ENCODE results near the gene HSPBAP1.

HSPBAP1 gene

GRCh38 chr3:122772827-122773226 is 20.8 kb downstream of the HSPBAP1 start:
- H3K27ac ChIP-seq = no peak overlapping the region
- TF ChIP-seq ZFX (IDR thresholded peaks at IDR 0.05) (no peak), CTCF (conservative IDR thresholded peaks at IDR 0.05) (no peak)

GRCh38 chr3:122770521-122771202 is 23.0 kb downstream of the HSPBAP1 start:
- TF ChIP-seq ZFX (IDR thresholded peaks at IDR 0.05) = no peak
- TF ChIP-seq CTCF (conservative IDR thresholded peaks at IDR 0.05) = no peak
- no peak overlapping the region for H3K27ac ChIP-seq

- H3K27ac ChIP-seq = no peak overlapping the region
- TF ChIP-seq ZFX (IDR thresholded peaks at IDR 0.05) = no peak
- TF ChIP-seq CTCF (conservative IDR thresholded peaks at IDR 0.05) = no peak
These were observed 25.9 kb downstream of the HSPBAP1 start for GRCh38 chr3:122767540-122768372.

GRCh38 chr3:122766430-122766829 is 27.2 kb downstream of the HSPBAP1 start:
- no peak overlapping the region for H3K27ac ChIP-seq
- TF ChIP-seq ZFX (IDR thresholded peaks at IDR 0.05) (no peak), CTCF (conservative IDR thresholded peaks at IDR 0.05) (no peak)

- H3K27ac ChIP-seq = no peak overlapping the region
These were observed 33.0 kb downstream of the HSPBAP1 start for GRCh38 chr3:122760453-122761271.

GRCh38 chr3:122758877-122759560 is 34.6 kb downstream of the HSPBAP1 start:
- no peak overlapping the region for H3K27ac ChIP-seq
- no peak for TF ChIP-seq CTCF (conservative IDR thresholded peaks at IDR 0.05)
- TF ChIP-seq ZFX (IDR thresholded peaks at IDR 0.05) = no peak

More at GRCh38 chr3:122760453-122761271, 33.0 kb downstream of the HSPBAP1 start:
- TF ChIP-seq ZFX (IDR thresholded peaks at IDR 0.05) = no peak
- no peak for TF ChIP-seq CTCF (conservative IDR thresholded peaks at IDR 0.05)

Measured in C4-2B (cell line).